Measurements from ENCODE around the gene ERMARD.

GRCh38 chr6:169751242-169752073 is at the start of gene ERMARD, which contains the start of gene DYNLT2:
- TF ChIP-seq CTCF (IDR thresholded peaks at IDR 0.05; ENCODE audit: low read depth, low read length) (no peak), EZH2phosphoT487 (IDR thresholded peaks at IDR 0.05; ENCODE audit: low read depth) (no peak)

Data from OCI-LY3 (cell line).